Measurements from ENCODE around the gene SH3TC1.

DNA sequence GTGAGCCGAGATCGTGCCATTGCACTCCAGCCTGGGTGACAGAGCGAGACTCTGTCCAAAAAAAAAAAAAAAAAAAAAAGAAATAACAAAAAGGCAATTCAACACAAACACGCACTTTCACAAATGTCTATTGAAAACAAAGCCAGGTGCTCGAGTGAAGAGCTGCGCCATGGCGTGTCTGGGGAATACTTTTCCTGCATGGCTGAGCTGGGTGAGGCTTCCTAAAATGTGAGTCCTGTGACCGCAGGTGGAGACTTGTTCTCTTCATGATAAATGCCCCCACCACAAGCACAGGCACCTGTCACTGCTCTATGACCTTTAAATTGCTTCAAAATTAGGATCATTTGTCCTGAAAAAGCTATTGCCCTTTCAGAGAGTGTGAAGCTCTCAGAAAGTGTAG is 36.5 kb upstream of the SH3TC1 start:
- TF ChIP-seq FOXA1 (IDR thresholded peaks at IDR 0.05) (no peak), TAF1 (conservative IDR thresholded peaks at IDR 0.05) (no peak), ZBTB33 (IDR thresholded peaks at IDR 0.05) (no peak), GABPA (IDR thresholded peaks at IDR 0.05 in 1 of 2, conservative IDR thresholded peaks at IDR 0.05 in 1 of 2) (no peak), REST (IDR thresholded peaks at IDR 0.05) (no peak), YY1 (IDR thresholded peaks at IDR 0.05) (no peak), RAD21 (IDR thresholded peaks at IDR 0.05) (no peak), MAX (IDR thresholded peaks at IDR 0.05) (no peak)
- TF ChIP-seq, protein P1, sequence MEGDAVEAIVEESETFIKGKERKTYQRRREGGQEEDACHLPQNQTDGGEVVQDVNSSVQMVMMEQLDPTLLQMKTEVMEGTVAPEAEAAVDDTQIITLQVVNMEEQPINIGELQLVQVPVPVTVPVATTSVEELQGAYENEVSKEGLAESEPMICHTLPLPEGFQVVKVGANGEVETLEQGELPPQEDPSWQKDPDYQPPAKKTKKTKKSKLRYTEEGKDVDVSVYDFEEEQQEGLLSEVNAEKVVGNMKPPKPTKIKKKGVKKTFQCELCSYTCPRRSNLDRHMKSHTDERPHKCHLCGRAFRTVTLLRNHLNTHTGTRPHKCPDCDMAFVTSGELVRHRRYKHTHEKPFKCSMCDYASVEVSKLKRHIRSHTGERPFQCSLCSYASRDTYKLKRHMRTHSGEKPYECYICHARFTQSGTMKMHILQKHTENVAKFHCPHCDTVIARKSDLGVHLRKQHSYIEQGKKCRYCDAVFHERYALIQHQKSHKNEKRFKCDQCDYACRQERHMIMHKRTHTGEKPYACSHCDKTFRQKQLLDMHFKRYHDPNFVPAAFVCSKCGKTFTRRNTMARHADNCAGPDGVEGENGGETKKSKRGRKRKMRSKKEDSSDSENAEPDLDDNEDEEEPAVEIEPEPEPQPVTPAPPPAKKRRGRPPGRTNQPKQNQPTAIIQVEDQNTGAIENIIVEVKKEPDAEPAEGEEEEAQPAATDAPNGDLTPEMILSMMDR (IDR thresholded peaks at IDR 0.05; ENCODE audit: low read depth, low read length, missing input control), result no peak
